SU-DHL-6 (cell line): ENCODE results near the gene ENDOD1.

ENCODE experiments used
- CTCF ChIP-seq: fragments of 200-600 bp; sonication (generic); IDR thresholded peaks from one replicate; pipeline ENCODE4 v1.5.1; 2017; ENCODE audit warnings: antibody characterized with exemption, mild to moderate bottlenecking, low read length, moderate library complexity; ENCODE audit not compliant: insufficient read depth, poor library complexity, severe bottlenecking
- EZH2phosphoT487 ChIP-seq: fragments of 200-600 bp; sonication (generic), shearing (Covaris generic); conservative IDR thresholded peaks from 2 replicates; pipeline ENCODE4 v1.6.1; 2018; ENCODE audit warnings: mild to moderate bottlenecking, antibody characterized with exemption, low read length, moderate library complexity, mixed read lengths

GRCh38 chr11:95086151-95086550, 3.5 kb upstream of the ENDOD1 start:
- TF ChIP-seq CTCF (no peak), EZH2phosphoT487 (no peak)
